CD4-positive, alpha-beta memory T cell (primary cell): Measurements from ENCODE around the gene FCGR3B. TPM values are rescaled to one million over a fixed set of nuclear protein-coding genes. Genes with fewer than 3 reads are reported as not detected.
A peak's percentile ranks its signal among the peaks of the same experiment; 100 is the strongest.
"Not testable (repeated sequence)": the region's sequence is repeated elsewhere in the genome, so short reads cannot be mapped to it uniquely, and the experiment has no call there.

ENCODE experiments used
- CTCF ChIA-PET: fragments of 350-600 bp; sonication (Branson Sonifier 250); formaldehyde crosslinking; loops from one replicate; lab custom pipeline; 2021; ENCODE audit warnings: inconsistent platforms; ENCODE audit not compliant: partially characterized antibody; lab: Charles Lee
- POLR2A ChIA-PET: fragments of 350-600 bp; sonication (Branson Sonifier 250); formaldehyde crosslinking; loops from one replicate; lab custom pipeline; 2021; ENCODE audit not compliant: partially characterized antibody; lab: Charles Lee
- DNase-seq, 5 donors: peaks; one replicate each; pipeline versions ENCODE4 v3.0.0 to v3.0.0-alpha.2; 2020 to 2022; ENCODE audit warnings: mixed read lengths in 1 of 5
- H3K27ac ChIP-seq: one replicate; pipeline ENCODE4 v1.7.0; 2013; ENCODE audit warnings: low read depth, low read length
- H3K27me3 ChIP-seq: 2 replicates; pipeline ENCODE4 v1.7.0; 2013; ENCODE audit warnings: mild to moderate bottlenecking, low read length, moderate library complexity; ENCODE audit not compliant: insufficient read depth
- H3K36me3 ChIP-seq: 2 replicates; pipeline ENCODE4 v1.7.0; 2013; ENCODE audit warnings: mild to moderate bottlenecking, low read length, moderate library complexity; ENCODE audit not compliant: insufficient read depth
- H3K4me1 ChIP-seq: 2 replicates; pipeline ENCODE4 v1.7.0; 2013; ENCODE audit warnings: mild to moderate bottlenecking, low read length, moderate library complexity; ENCODE audit not compliant: insufficient read depth
- H3K4me3 ChIP-seq, 2 donors: one replicate each; pipeline ENCODE4 v1.7.0; 2013; ENCODE audit warnings: low read length in 2 of 2, mild to moderate bottlenecking in 1 of 2
- H3K9me3 ChIP-seq, 2 donors: one replicate each; pipeline ENCODE4 v1.7.0; 2013; ENCODE audit warnings: low read length in 2 of 2, control low read depth in 1 of 2; ENCODE audit not compliant: control insufficient read depth in 1 of 2
- H3K27ac Mint-ChIP-seq, 7 donors: one replicate each; pipeline ENCODE4 v1.8.0; 2020 to 2021; ENCODE audit warnings: mixed read lengths in 7 of 7, mild to moderate bottlenecking in 6 of 7, inconsistent platforms in 3 of 7, moderate library complexity in 3 of 7
- H3K27me3 Mint-ChIP-seq, 2 donors: one replicate each; pipeline ENCODE4 v1.8.0; 2020 to 2021; ENCODE audit warnings: mixed read lengths in 2 of 2
- H3K36me3 Mint-ChIP-seq, 2 donors: one replicate each; pipeline ENCODE4 v1.8.0; 2020 to 2021; ENCODE audit warnings: mixed read lengths in 2 of 2, inconsistent platforms in 1 of 2, mild to moderate bottlenecking in 1 of 2
- H3K4me1 Mint-ChIP-seq, 4 donors: one replicate each; pipeline ENCODE4 v1.8.0; 2020 to 2021; ENCODE audit warnings: mixed read lengths in 4 of 4, mild to moderate bottlenecking in 1 of 4
- H3K4me3 Mint-ChIP-seq, 8 donors: one replicate each; pipeline ENCODE4 v1.8.0; 2020 to 2021; ENCODE audit warnings: mixed read lengths in 8 of 8, mild to moderate bottlenecking in 7 of 8, moderate library complexity in 6 of 8, inconsistent platforms in 3 of 8
- H3K9me3 Mint-ChIP-seq, 8 donors: one replicate each; pipeline ENCODE4 v1.8.0; 2020 to 2021; ENCODE audit warnings: mixed read lengths in 8 of 8, mild to moderate bottlenecking in 5 of 8, inconsistent platforms in 3 of 8, moderate library complexity in 1 of 8
- intact Hi-C: fragments of 100-400 bp; cut with micrococcal nuclease; formaldehyde crosslinking; loops from one replicate; pipeline ENCODE4 v1.15.1; 2023
- polyA plus RNA-seq, 2 donors: library from polyadenylated mRNA; unstranded; fragments of 300-500 nt; fragmentation: Illumina TruSeq; gene quantifications; one replicate each; pipeline ENCODE4 v1.2.3, GENCODE V29; 2021
- total RNA-seq, 2 experiments: library from RNA; stranded (reverse); gene quantifications; one replicate each; pipeline ENCODE4 v1.2.3, GENCODE V29; 2021

FCGR3B gene
- total RNA-seq (not detected), polyA plus RNA-seq (not detected)

- peaks cover 7% of the 10 kb centered on the region for H3K4me1 ChIP-seq
- H3K4me3 ChIP-seq = no peak within 1 kb of the TSS
- no peak within 1 kb of the TSS for H3K27ac ChIP-seq
- H3K4me3 Mint-ChIP-seq = no peak within 1 kb of the TSS
- H3K27me3 ChIP-seq = no peaks in the 10 kb centered on the region
- ChIA-PET POLR2A (no interaction called here), CTCF (no interaction called here)
- H3K27ac Mint-ChIP-seq = peak within 1 kb of the TSS in 1 of 7 donors; percentile 46
- no peaks in the 10 kb centered on the region for H3K36me3 Mint-ChIP-seq
- intact Hi-C loops = no loop called here
- no peaks in the 10 kb centered on the region for H3K9me3 Mint-ChIP-seq
- no peaks in the 10 kb centered on the region for H3K36me3 ChIP-seq
- H3K4me1 Mint-ChIP-seq = peaks cover 4 to 16% (median 8%) of the 10 kb centered on the region in 4 donors
- H3K27me3 Mint-ChIP-seq = no peaks in the 10 kb centered on the region
- no peaks in the 10 kb centered on the region for H3K9me3 ChIP-seq
- DNase-seq = no peak
These were observed at the start of gene FCGR3B for GRCh38 chr1:161631076-161631475. Gene FCGR3B, minus strand, starts transcription at chr1:161631176. Its CDS starts 82 bp downstream, at chr1:161631094.

GRCh38 chr1:161678500-161678899 lies 47.5 kb upstream of the FCGR3B start:
- Histone ChIP-seq H3K27ac (no peak overlapping the region), H3K4me1 (no peaks in the 10 kb centered on the region), H3K9me3 (no peaks in the 10 kb centered on the region), H3K27me3 (no peaks in the 10 kb centered on the region), H3K4me3 (no peak overlapping the region), H3K36me3 (no peaks in the 10 kb centered on the region)
- no peaks in the 10 kb centered on the region for H3K4me1 Mint-ChIP-seq
- CTCF ChIA-PET = no interaction called here
- no peaks in the 10 kb centered on the region for H3K9me3 Mint-ChIP-seq
- POLR2A ChIA-PET = no interaction called here
- intact Hi-C loops = no loop called here
- DNase-seq = no peak
- H3K36me3 Mint-ChIP-seq = no peaks in the 10 kb centered on the region
- no peak overlapping the region for H3K27ac Mint-ChIP-seq
- peaks cover under 1 to 4% of the 10 kb centered on the region in 2 donors for H3K27me3 Mint-ChIP-seq
- no peak overlapping the region for H3K4me3 Mint-ChIP-seq

- H3K27ac ChIP-seq = no peak overlapping the region
- ChIA-PET CTCF (interaction anchor here (1.2 kb wide), 1 partner anchor 8 kb away, joined by 3 read pairs; no protein-coding TSS in a partner anchor), POLR2A (no interaction called here)
- no peak for DNase-seq
- Mint-ChIP-seq H3K4me3 (peak overlapping the region in 1 of 8 donors; percentile 24), H3K4me1 (no peaks in the 10 kb centered on the region), H3K36me3 (no peaks in the 10 kb centered on the region), H3K9me3 (no peaks in the 10 kb centered on the region), H3K27me3 (no peaks in the 10 kb centered on the region), H3K27ac (no peak overlapping the region)
- no peaks in the 10 kb centered on the region for H3K27me3 ChIP-seq
- no peak overlapping the region for H3K4me3 ChIP-seq
- H3K9me3 ChIP-seq = no peaks in the 10 kb centered on the region
- intact Hi-C loops = no loop called here
- no peaks in the 10 kb centered on the region for H3K36me3 ChIP-seq
- H3K4me1 ChIP-seq = no peaks in the 10 kb centered on the region
These were observed 46.1 kb upstream of the FCGR3B start for GRCh38 chr1:161676958-161677689.

- Histone ChIP-seq H3K4me1 (no peaks in the 10 kb centered on the region), H3K9me3 (no peaks in the 10 kb centered on the region), H3K4me3 (no peak overlapping the region), H3K27me3 (no peaks in the 10 kb centered on the region), H3K27ac (no peak overlapping the region), H3K36me3 (no peaks in the 10 kb centered on the region)
- H3K27me3 Mint-ChIP-seq = no peaks in the 10 kb centered on the region
- POLR2A ChIA-PET = no interaction called here
- H3K4me3 Mint-ChIP-seq = no peak overlapping the region
- H3K36me3 Mint-ChIP-seq = no peaks in the 10 kb centered on the region
- intact Hi-C loops = no loop called here
- no peaks in the 10 kb centered on the region for H3K9me3 Mint-ChIP-seq
- no peak overlapping the region for H3K27ac Mint-ChIP-seq
- no peaks in the 10 kb centered on the region for H3K4me1 Mint-ChIP-seq
- DNase-seq = no peak
- CTCF ChIA-PET = no interaction called here
These were observed 45.5 kb upstream of the FCGR3B start for GRCh38 chr1:161676441-161676840.

GRCh38 chr1:161674908-161675307 lies 43.9 kb upstream of the FCGR3B start:
- H3K27ac ChIP-seq, H3K4me3 Mint-ChIP-seq, H3K36me3 Mint-ChIP-seq, H3K27me3 ChIP-seq, H3K4me1 Mint-ChIP-seq, H3K9me3 ChIP-seq, H3K4me3 ChIP-seq, H3K27me3 Mint-ChIP-seq, POLR2A ChIA-PET, H3K36me3 ChIP-seq, CTCF ChIA-PET, H3K9me3 Mint-ChIP-seq, H3K27ac Mint-ChIP-seq, DNase-seq, H3K4me1 ChIP-seq, intact Hi-C loops: not testable (repeated sequence)

GRCh38 chr1:161674447-161674846 lies 43.5 kb upstream of the FCGR3B start:
- H3K4me3 Mint-ChIP-seq, H3K36me3 Mint-ChIP-seq, H3K27me3 ChIP-seq, H3K4me1 Mint-ChIP-seq, H3K27ac ChIP-seq, H3K27ac Mint-ChIP-seq, H3K36me3 ChIP-seq, H3K9me3 Mint-ChIP-seq, H3K9me3 ChIP-seq, POLR2A ChIA-PET, H3K4me3 ChIP-seq, H3K4me1 ChIP-seq, H3K27me3 Mint-ChIP-seq, CTCF ChIA-PET, intact Hi-C loops, DNase-seq: not testable (repeated sequence)

GRCh38 chr1:161673437-161673836 lies 42.5 kb upstream of the FCGR3B start:
- H3K27me3 ChIP-seq, H3K4me1 Mint-ChIP-seq, H3K9me3 ChIP-seq, H3K4me3 Mint-ChIP-seq, H3K4me3 ChIP-seq, POLR2A ChIA-PET, H3K27ac Mint-ChIP-seq, H3K36me3 ChIP-seq, intact Hi-C loops, H3K27ac ChIP-seq, CTCF ChIA-PET, H3K27me3 Mint-ChIP-seq, H3K36me3 Mint-ChIP-seq, DNase-seq, H3K4me1 ChIP-seq, H3K9me3 Mint-ChIP-seq: not testable (repeated sequence)
